LNCaP clone FGC (cell line): Measurements from ENCODE around the gene USB1.

ENCODE experiments used
- DNase-seq: peaks from one replicate; pipeline ENCODE4 v3.0.0-alpha.2; 2011; ENCODE audit warnings: low read depth
- H3K4me3 ChIP-seq: 2 replicates; pipeline ENCODE4 v1.5.1; 2011; ENCODE audit warnings: mild to moderate bottlenecking, low read depth, low read length, control low read depth
- TF ChIP-seq, protein P1 (sequence below): IDR thresholded peaks from 2 replicates; pipeline ENCODE4 v1.5.1; 2012; ENCODE audit warnings: mild to moderate bottlenecking; ENCODE audit not compliant: control insufficient read depth, insufficient read depth; ENCODE audit errors: extremely low read depth

USB1 gene

DNA sequence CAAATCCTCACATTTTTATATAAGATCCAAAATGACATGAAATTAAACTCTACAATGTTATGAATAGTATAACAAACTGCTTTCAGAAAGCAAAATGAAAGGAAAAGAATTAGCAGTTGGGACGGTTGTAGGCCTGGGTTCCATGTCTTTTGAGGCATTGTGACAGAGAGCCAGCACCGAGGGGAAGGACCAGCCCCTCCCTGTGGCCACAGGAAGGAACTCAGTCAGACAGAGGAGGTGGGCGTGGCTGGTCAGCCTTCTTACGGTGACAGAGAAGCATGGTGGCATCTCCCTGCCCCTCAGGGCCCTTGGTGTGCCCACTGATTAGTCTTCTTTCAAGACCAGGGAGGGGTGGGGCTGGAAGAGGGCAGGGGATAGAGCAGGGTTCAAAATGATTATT, 6.4 kb upstream of the USB1 start:
- H3K4me3 ChIP-seq = no peak overlapping the region
- TF ChIP-seq, protein P1, sequence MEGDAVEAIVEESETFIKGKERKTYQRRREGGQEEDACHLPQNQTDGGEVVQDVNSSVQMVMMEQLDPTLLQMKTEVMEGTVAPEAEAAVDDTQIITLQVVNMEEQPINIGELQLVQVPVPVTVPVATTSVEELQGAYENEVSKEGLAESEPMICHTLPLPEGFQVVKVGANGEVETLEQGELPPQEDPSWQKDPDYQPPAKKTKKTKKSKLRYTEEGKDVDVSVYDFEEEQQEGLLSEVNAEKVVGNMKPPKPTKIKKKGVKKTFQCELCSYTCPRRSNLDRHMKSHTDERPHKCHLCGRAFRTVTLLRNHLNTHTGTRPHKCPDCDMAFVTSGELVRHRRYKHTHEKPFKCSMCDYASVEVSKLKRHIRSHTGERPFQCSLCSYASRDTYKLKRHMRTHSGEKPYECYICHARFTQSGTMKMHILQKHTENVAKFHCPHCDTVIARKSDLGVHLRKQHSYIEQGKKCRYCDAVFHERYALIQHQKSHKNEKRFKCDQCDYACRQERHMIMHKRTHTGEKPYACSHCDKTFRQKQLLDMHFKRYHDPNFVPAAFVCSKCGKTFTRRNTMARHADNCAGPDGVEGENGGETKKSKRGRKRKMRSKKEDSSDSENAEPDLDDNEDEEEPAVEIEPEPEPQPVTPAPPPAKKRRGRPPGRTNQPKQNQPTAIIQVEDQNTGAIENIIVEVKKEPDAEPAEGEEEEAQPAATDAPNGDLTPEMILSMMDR = 0 out of 2 replicates have a peak, but pooled peaks have one; percentile 38
- no peak for DNase-seq

DNA sequence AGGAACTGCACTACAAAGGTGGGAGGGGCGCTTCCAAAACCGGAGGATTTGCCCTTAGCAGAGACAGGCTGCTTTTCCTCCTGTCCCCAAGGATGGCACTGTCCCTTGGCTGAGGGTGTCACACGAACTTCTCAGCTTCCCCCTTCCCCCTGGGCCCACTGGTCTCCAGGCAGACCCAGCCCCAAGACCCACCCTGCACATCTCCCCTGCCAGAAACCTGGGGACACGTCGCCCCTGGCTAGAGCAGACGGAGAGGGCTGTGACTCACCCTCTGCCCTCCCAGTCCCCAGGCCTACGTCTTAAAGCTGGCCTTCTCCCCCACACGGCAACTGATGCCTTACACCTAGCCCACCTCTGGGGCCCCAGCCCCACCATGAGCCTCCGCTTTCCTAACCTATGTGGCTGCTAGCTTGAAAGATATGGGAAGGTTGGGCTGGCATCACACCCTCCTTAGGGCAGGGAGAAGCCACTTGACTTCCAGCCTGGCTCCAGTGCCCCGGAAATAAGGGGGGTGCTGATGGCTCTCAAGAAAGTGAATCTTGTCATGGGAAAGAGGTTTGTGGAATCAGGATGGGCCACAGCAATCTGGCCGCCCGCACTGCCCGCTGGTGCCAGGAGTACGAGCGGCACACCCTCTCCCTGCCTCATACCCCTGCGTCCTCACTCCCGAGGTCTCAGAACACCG, 5.3 kb upstream of the USB1 start:
- TF ChIP-seq, protein P1 = no peak
- DNase-seq = no peak
- H3K4me3 ChIP-seq = no peak overlapping the region

DNA sequence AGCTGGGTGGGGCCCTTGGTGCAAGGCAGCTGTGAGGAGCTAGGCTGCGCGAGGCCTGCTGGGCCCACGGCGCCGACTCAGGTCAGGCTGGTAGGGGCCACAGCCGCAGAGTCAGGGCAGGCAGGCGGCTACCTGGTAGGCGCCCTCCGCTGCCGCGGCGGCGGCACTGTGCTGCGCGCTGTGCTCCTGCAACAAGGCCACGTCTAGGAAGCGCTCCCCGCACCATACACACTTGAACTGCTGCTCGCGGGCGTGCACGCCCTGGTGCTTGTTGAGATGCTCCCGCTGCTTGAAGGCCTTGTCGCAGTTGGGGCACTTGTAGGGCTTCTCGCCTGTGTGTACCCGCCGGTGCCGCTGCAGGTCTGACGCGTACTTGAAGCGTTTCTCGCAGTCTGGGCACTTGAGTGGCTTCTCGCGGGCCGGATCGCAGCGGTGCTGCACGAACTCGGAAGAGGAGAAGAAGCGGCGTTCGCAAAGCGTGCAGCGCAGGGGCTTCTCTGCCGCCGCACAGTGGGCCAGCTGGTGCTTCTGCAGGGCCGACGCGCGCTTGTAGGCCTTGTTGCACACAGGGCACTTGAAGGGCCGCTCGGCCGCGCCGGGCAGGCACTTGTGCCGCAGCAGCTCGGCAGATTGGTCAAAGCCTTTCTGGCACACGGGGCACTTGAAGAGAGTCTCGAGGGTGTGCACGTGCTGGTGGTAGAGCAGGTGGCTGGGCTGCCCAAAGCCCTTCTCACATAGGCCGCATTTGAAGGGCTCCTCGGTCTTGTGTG, 4.6 kb upstream of the USB1 start:
- no peak for DNase-seq
- no peak overlapping the region for H3K4me3 ChIP-seq
- TF ChIP-seq, protein P1 = no peak

DNA sequence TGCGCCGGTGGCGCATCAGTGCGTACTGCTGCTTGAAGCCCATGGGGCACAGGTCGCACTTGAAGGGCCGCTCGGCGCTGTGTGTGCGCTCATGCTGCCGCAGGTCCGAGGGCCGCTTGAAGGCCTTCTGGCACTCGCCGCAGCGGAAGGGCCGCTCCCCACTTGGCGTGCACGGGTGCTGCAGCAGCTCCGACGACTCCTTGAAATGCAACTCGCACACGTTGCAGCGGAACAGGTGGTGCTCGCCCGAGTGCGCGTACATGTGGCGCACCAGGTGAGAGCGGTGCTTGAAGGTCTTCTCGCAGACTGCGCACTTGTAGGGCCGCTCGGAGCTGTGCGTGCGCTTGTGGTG, 4.1 kb upstream of the USB1 start:
- TF ChIP-seq, protein P1 = no peak
- no peak overlapping the region for H3K4me3 ChIP-seq
- DNase-seq = no peak

DNA sequence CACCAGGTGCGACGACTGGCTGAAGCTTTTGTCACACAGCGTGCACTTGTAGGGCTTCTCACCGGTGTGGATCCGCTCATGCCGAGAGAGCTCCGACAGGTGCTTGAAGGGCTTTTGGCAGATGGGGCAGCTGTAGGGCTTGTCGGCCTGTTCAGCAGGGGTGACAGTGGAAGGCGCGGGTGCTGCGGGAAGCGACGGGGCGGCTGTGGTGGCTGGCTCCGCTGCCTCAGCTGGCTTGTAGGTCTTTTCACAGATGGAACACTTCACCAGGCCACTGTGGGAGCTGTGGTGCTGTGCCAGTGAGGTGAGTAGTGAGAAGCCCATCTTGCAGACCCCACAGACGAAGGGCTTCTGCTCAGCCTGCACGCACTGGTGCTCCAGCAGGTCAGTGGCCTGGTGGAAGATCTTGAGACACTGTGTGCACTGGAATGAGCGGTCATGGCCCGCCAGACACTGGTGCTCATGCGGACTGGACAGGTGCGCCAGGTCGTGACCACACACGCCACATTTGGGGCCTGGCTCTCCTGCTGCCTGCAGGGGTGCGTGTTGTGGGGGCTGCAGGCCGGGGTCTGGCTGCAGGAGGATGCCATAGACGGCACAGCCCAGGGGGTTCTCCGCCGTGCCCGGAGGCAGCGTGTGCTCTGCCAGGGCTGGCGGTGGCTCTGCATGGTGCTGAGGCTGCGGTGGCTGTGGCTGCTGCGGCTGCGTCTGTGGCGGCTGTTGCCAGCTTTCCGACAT, 3.5 kb upstream of the USB1 start:
- TF ChIP-seq, protein P1 = no peak
- DNase-seq = no peak
- H3K4me3 ChIP-seq = no peak overlapping the region

DNA sequence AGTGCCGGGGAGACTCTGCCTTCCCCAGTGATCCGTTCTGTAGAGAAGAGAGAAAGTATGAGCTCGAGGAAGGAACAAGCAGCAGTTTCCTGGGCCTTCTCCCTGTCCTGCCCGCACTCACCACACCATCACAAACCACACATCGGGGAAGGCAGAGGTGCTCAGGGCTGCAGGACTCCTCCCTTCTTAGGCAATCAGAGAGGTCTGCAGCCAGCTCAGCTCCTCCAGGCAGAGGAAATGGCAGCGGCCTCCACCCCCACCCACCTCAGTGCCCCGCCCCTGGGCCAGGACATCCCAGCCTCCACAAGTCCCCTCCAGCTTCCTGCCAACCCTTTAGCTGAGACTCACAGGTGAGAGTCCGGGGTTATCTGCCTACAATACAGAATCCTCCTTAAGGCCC, 2.7 kb upstream of the USB1 start:
- no peak overlapping the region for H3K4me3 ChIP-seq
- TF ChIP-seq, protein P1 = no peak
- DNase-seq = no peak
